ENCODE data around the gene SMAD6.

The SMAD6 gene

GRCh38 chr15:66702035-66702786 is at the start of gene SMAD6:
Gene SMAD6 (plus strand): TSS chr15:66702236. CDS start chr15:66703259, 1,023 bp downstream.
- DNase-seq: peak; percentile 92 to 94

DNA sequence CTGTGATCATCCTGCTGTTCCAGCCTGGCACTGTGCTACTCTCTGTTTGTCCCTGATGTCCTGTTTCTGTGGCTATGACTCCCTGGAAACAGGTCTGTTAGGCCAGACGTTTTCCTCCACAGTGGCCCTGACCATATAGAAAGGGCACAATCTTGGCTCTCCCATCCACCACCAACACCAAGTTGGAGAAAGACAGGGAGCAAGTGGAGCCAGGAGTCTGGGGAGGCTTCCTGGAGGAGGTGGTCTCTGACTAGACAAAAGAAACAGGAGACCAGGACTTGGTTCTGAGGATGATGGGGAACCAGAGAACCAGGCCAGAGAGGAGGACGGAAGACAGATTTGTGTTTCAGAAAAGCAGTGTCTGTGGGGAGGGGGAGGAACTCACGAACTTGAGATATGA is 49.2 kb upstream of the SMAD6 start:
- no peak for DNase-seq

- DNase-seq: no peak
These were observed 48.6 kb upstream of the SMAD6 start for GRCh38 chr15:66653398-66653797.

GRCh38 chr15:66653852-66654251 is 48.2 kb upstream of the SMAD6 start:
- DNase-seq: no peak

- no peak for DNase-seq
These were observed 47.7 kb upstream of the SMAD6 start for GRCh38 chr15:66654361-66654738.

GRCh38 chr15:66654739-66655375 is 47.2 kb upstream of the SMAD6 start:
- DNase-seq: no peak

DNA sequence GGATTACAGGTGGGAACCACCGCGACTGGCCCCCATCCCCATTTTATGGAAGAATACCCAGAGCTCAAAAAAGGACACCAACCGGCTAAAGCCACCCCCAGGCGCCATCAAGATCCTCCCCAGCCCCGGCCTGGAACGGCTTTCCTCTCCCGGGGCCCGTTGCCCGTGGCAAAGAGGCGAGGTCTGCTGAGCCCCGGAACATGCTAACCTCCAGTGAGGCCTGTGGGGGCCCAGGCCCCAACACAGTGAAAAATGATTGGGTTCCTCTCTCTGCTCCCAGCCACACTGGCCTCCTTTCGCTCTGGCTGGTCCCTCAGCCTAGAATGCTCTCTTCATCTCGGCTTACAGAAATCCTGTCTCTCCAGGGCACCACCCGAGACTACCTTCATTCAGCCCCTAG is 46.5 kb upstream of the SMAD6 start:
- DNase-seq: no peak

GRCh38 chr15:66655997-66656396 is 46.0 kb upstream of the SMAD6 start:
- DNase-seq: no peak

DNA sequence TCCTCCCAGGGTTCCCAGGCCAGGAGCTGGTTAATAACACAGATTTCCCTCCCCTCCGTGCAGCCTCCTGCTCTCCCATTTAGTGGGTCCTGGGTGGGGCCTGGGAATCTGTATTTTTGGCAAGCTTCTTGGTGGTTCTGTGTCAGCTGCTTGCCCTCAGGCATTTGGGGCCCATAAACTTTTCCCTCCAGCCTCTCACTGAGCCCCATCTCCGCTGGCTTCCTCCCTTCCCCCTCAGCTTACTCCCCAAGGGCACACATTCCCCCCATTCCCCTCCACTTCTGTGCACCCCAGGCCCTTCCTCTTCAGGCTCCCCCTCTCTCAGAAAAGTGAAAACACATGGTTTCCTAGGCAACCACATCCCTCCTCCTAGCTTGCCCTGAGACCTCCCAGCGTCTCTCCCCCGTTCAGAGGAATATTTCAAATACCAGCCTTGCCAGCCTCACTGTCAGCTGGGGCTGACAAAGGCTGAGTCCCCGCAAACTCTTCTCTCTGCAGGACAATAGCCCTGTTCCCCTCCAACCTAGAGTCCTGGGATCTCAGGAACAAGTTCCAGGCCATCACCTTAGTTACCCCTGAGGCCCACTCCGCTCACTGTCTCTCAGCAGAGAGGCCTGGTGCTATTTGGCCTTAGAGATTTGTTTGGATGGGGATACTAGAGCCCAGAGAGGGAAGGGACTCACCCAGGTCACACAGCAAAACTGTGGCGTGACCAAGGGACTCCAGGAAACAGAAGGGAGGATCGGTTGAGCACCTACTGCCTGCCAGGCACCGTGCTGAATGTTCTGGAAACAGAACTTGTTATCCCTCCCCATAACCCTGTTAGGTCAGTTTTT is 44.6 kb upstream of the SMAD6 start:
- no peak for DNase-seq

DNA sequence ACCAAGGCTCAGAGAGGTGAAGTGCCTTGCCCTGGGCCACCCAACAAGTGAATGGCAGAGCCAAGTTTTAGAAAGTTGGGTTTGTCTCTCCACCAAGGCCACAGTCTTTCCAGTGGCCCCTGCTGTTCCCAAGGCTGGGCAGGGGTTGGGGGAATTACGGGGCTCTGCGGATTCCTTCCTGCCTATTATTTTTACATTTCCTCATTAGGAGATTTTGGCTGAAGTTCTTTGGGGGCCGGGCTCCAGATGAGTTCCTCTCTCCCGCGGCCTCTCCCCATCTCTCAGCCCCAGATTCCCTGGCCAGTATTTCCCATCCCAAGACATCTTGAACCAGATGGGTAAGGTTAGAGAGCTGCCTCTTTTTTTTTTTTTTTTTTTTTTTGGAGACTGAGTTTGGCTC is 44.0 kb upstream of the SMAD6 start:
- DNase-seq: no peak

- DNase-seq: no peak
These were observed 43.2 kb upstream of the SMAD6 start for GRCh38 chr15:66658855-66659254.

DNA sequence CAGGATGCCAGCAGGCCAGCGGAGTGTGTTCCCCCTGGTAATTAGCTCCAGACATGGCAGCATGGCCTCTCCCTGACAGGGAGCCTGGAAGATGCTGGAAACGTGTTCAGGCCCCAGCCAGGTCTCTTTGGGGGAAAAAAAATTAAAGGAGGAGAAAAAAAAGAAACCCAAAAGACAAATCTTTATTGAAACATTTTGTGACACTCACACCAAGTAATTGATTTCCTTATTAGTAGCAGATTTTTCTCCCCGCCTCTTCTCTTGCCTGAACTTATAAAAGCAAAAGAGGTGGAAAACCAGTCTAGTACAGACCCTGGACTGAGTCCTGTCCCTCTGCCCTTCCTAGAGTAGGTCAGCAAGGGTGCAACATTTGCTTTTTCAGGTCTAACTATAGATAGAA is 42.7 kb upstream of the SMAD6 start:
- no peak for DNase-seq

GRCh38 chr15:66661432-66662096 is 40.5 kb upstream of the SMAD6 start:
- DNase-seq: no peak

GRCh38 chr15:66662522-66662921 is 39.5 kb upstream of the SMAD6 start:
- DNase-seq: no peak

DNA sequence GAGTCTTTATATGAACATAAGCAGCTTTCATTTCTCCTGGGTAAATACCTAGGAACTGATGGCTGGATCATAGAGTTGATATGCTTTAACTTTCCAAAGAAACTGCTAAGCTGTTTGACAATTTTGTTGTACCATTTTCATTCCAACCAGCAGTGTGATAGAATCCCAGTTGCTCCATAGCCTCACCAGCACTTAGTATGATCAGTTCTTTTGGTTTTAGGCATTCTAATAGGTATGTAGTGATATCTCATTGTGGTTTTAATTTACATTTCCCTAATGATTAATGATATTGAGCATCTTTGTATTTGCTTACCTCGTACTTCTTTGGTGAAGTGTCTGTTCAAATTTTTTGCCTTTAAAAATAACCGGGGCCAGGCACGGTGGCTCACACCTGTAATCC is 38.4 kb upstream of the SMAD6 start:
- no peak for DNase-seq

DNA sequence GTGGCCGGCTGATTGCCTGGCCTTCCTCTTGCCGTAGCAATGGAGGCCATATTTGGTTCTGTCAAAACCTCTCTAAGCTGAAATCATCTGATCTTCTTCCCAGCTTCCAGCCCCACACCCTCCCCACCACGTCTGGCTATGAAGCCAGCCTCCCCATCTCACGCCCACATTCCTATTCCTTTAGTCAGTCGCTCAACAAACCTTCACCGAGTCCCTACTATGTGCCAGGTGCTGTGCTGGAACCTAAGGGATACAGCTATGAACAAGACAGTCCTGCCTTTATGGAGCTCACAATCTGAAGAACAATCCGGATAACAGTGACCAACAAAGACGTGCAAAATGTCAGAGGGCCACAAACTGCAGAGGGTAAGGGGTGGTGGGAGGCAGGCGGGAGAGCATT is 31.9 kb upstream of the SMAD6 start:
- no peak for DNase-seq

GRCh38 chr15:66670762-66671580 is 31.1 kb upstream of the SMAD6 start:
- DNase-seq: no peak

DNA sequence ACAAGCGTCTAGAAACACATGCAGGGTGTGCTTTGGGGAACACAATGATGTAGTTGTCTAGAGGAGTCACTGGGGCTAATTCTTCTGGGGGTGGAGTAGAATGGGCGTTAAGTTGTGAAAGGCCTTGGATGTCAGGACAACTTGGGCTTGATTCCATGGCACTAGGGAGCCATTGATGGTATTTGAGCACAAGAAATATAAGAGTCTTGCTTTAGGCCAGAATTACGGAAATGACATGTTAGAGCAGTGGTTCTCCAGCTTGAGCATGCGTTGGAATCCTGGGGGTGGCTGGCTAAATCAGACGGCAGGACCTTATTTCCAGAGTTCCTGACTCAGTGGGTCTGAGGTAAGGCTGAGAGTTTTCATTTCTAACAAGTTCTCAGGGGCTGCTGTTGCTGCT is 29.2 kb upstream of the SMAD6 start:
- no peak for DNase-seq

GRCh38 chr15:66673410-66674322 is 28.4 kb upstream of the SMAD6 start:
- peak in 1 of 2 experiments; percentile 22 for DNase-seq

- no peak for DNase-seq
These were observed 27.3 kb upstream of the SMAD6 start for GRCh38 chr15:66674756-66675155.

GRCh38 chr15:66675446-66675845 is 26.6 kb upstream of the SMAD6 start:
- DNase-seq: no peak

Data from SW 1271 (cell line).